Stimulated activated CD8-positive, alpha-beta memory T cell treated with anti-CD3 and anti-CD28 coated beads, Interleukin-7, amount 100 ng/mL, for 48 hours (primary cell): ENCODE results near the gene ODAD3.
"Not testable (repeated sequence)": the region's sequence is repeated elsewhere in the genome, so short reads cannot be mapped to it uniquely, and the experiment has no call there.

Source experiments
- DNase-seq, 2 donors: peaks; one replicate each; pipeline ENCODE4 v3.0.0-alpha.2; 2020; ENCODE audit warnings: low read depth in 1 of 2; ENCODE audit errors: extremely low read depth in 1 of 2

ODAD3 gene

GRCh38 chr19:11445141-11445540 lies 10.2 kb upstream of the ODAD3 start:
- no peak for DNase-seq

- DNase-seq, result no peak
Observed at GRCh38 chr19:11444059-11444458, 9.1 kb upstream of the ODAD3 start.

- DNase-seq, result no peak
Observed at GRCh38 chr19:11437955-11438354, 3.0 kb upstream of the ODAD3 start.

- no peak for DNase-seq
Observed at GRCh38 chr19:11435833-11436313, 952 bp upstream of the ODAD3 start.

GRCh38 chr19:11434703-11435056 lies 241 bp downstream of the ODAD3 start:
- DNase-seq, result no peak

GRCh38 chr19:11433526-11433925 lies 1.4 kb downstream of the ODAD3 start:
- not testable (repeated sequence) for DNase-seq

GRCh38 chr19:11426656-11427055 lies 8.3 kb downstream of the ODAD3 start:
- DNase-seq, result no peak

GRCh38 chr19:11425719-11426457 lies 9.0 kb downstream of the ODAD3 start:
- no peak for DNase-seq

GRCh38 chr19:11423791-11424181 lies 11.1 kb downstream of the ODAD3 start:
- no peak for DNase-seq

GRCh38 chr19:11423164-11423790 lies 11.6 kb downstream of the ODAD3 start:
- DNase-seq, result no peak

- peak; percentile 49 to 74 for DNase-seq
Observed at GRCh38 chr19:11422163-11423065, 12.5 kb downstream of the ODAD3 start.

GRCh38 chr19:11421371-11422098 lies 13.4 kb downstream of the ODAD3 start:
- DNase-seq, result peak in 1 of 2 donors; percentile 27

- no peak for DNase-seq
Observed at GRCh38 chr19:11420429-11421370, 14.2 kb downstream of the ODAD3 start.

GRCh38 chr19:11418549-11419506 lies 16.1 kb downstream of the ODAD3 start, which contains the start of gene RGL3:
Gene RGL3, minus strand, starts transcription at chr19:11419314. Its CDS starts 36 bp downstream, at chr19:11419278.
- no peak for DNase-seq

GRCh38 chr19:11418094-11418548 lies 16.8 kb downstream of the ODAD3 start:
- DNase-seq, result no peak

GRCh38 chr19:11416346-11417052 lies 18.4 kb downstream of the ODAD3 start:
- DNase-seq, result no peak

GRCh38 chr19:11414544-11414943 lies 20.4 kb downstream of the ODAD3 start:
- no peak for DNase-seq

- DNase-seq, result no peak
Observed at GRCh38 chr19:11410682-11411081, 24.2 kb downstream of the ODAD3 start.
